NCI-H1417 treated with DMSO at 0.1 percent for 48 hours (cell line): ENCODE data around the gene CTNNB1.
"Not testable (repeated sequence)": the region's sequence is repeated elsewhere in the genome, so short reads cannot be mapped to it uniquely, and the experiment has no call there.

Experiments used
- DNase-seq: peaks from one replicate; lab custom pipeline; 2025; lab: John Stamatoyannopoulos, UW

Gene CTNNB1

DNA sequence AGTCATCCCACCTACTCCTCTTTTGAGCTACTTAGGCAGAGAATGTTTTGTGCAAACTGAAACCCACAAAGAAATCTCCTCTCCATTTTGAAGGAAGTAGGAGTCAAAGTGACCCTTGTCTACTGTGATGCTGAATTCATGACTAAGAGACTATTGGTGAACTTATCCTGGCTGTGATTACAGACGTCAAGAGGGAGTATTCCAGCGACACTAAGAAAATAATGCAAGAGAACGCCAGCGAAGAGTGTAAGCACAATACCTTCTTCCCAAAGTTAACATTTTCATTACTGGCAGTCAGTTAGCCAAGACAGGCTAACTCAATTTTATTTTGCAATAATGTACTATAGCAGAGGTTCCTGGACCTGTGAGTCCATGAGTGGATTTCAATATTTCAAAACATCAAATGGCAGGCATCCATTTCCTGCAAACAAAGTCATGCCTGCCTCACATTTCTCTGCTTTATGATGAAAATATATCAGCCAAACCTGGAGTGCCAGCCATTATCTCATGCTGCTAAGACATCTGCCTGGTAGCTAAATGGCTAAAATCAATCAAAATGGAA is 59.0 kb downstream of the CTNNB1 start:
- DNase-seq = no peak

GRCh38 chr3:41259449-41260062 is 60.3 kb downstream of the CTNNB1 start:
- no peak for DNase-seq

GRCh38 chr3:41260063-41260450 is 60.8 kb downstream of the CTNNB1 start:
- DNase-seq = no peak

DNA sequence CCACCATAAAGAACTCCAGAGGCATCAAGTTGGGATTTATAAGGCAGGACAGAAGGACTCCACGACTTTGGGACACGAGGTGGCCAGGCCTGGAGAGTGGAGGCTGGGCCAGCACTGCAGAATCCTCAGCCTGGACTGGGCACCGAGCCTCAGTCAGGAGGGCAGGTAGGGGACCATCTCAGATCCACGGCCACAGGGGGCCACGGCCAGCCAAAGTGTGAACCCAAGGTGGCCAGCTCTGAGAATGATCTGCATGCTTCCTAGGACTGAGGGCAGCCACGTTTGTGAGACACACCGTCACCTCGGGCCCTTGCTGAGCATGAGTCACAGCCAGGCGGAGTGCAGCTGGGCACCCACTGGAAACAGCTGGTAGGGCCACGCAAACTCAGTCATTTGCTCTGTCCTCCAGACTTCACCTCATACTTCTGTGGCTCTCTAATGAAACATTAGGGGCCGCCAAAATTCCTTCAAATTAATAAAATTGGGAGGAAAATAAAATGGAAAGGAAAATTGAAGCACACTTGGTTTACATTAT is 65.8 kb downstream of the CTNNB1 start:
- DNase-seq = no peak

DNA sequence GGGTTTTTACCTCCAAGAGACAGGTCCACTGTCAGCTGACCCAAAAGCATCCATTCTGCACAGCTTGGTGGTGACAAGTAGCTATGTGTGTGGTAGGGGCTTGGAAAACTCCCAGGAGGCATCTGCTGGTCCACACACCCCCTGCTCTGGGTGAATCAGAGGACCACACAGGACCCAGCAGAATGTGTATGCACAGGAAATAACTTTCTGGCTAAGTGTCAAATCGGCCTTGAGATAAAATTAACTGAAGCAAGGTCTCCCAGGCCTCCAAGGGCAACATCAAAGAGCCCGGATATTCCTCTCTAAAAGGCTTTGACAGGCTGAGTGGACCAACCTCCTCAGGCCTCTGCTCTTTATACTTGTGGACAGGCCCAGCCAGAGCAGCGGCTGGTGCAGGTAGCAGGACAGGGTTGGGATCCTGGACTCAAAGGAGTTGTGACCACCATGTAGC is 66.5 kb downstream of the CTNNB1 start:
- DNase-seq = no peak

GRCh38 chr3:41267975-41268640 is 68.8 kb downstream of the CTNNB1 start:
- DNase-seq = no peak

GRCh38 chr3:41272667-41273066 is 73.4 kb downstream of the CTNNB1 start:
- DNase-seq = no peak

- no peak for DNase-seq
Measured at GRCh38 chr3:41274944-41275668, 75.8 kb downstream of the CTNNB1 start.

- DNase-seq = no peak
Measured at GRCh38 chr3:41276191-41276590, 76.9 kb downstream of the CTNNB1 start.

- DNase-seq = no peak
Measured at GRCh38 chr3:41277790-41278465, 78.6 kb downstream of the CTNNB1 start.

DNA sequence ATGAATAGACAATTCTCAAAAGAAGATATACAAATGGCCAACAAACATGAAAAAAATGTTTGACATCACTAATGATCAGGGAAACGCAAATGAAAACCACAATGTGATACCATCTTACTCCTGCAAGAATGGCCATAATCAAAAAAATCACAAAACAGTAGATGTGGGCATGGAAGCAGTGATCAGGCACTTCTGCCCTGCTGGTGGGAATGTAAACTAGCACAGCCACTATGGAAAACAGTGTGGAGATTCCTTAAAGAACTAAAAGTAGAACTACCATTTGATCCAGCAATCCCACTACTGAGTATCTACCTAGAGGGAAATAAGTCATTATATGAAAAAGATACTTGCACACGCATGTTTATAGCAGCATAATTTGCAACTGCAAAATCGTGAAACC is 85.6 kb downstream of the CTNNB1 start:
- not testable (repeated sequence) for DNase-seq

- no peak for DNase-seq
Measured at GRCh38 chr3:41286305-41286704, 87.0 kb downstream of the CTNNB1 start.

- no peak for DNase-seq
Measured at GRCh38 chr3:41288785-41289184, 89.5 kb downstream of the CTNNB1 start.
